Tibial nerve (tissue), 4 donors: Measurements from ENCODE around the gene CWF19L2. TPM values are rescaled to one million over a fixed set of nuclear protein-coding genes. Genes with fewer than 3 reads are reported as not detected.

Source experiments
- DNase-seq, 2 donors: peaks; one replicate each; pipeline ENCODE4 v3.0.0-alpha.2; 2019; ENCODE audit warnings: low spot score in 2 of 2
- H3K27ac ChIP-seq, 4 donors: fragments of 200-600 bp; sonication (generic) in 3 of 4; one replicate each; pipeline ENCODE4 v1.5.1; 2017 to 2019; ENCODE audit warnings: mild to moderate bottlenecking in 1 of 4
- H3K27me3 ChIP-seq, 2 donors: fragments of 200-600 bp; sonication (generic) in 1 of 2; one replicate each; pipeline versions ENCODE4 v1.5.1 to v1.6.0; 2017 to 2019
- H3K36me3 ChIP-seq, 3 donors: fragments of 200-600 bp; sonication (generic); one replicate each; pipeline ENCODE4 v1.5.1; 2018 to 2019
- H3K4me1 ChIP-seq, 4 donors: fragments of 200-600 bp; sonication (generic) in 3 of 4; one replicate each; pipeline ENCODE4 v1.5.1; 2017 to 2019
- H3K4me3 ChIP-seq, 4 donors: fragments of 200-600 bp; sonication (generic) in 3 of 4; one replicate each; pipeline ENCODE4 v1.5.1; 2017 to 2019; ENCODE audit warnings: mild to moderate bottlenecking in 1 of 4, moderate library complexity in 1 of 4
- H3K9me3 ChIP-seq, 4 donors: fragments of 200-600 bp; sonication (generic) in 3 of 4; one replicate each; pipeline ENCODE4 v1.5.1; 2017 to 2019
- EP300 ChIP-seq, 2 donors: sonication (generic); formaldehyde crosslinking; IDR thresholded peaks; one replicate each; pipeline ENCODE4 v1.6.1; 2017; ENCODE audit warnings: antibody characterized with exemption in 2 of 2, mild to moderate bottlenecking in 1 of 2
- POLR2A ChIP-seq, 2 donors: fragments of 450-650 bp; IDR thresholded peaks; one replicate each; pipeline ENCODE4 v1.6.1; 2017; ENCODE audit warnings: antibody characterized with exemption in 2 of 2, mild to moderate bottlenecking in 2 of 2, moderate library complexity in 2 of 2
- WGBS, 2 donors: methylation state at CpG; one replicate each; pipeline ENCODE4 v1.1.5; 2018; 5-methylcytosine and 5-hydroxymethylcytosine counted together
- total RNA-seq, 4 donors: library from RNA; depleted of rRNA; stranded (reverse); fragments of >200 nt; gene quantifications; one replicate each; pipeline ENCODE4 v1.1.0, GENCODE V29; 2016
- TF ChIP-seq, protein P1 (sequence below), 5 experiments: fragments of 200-600 bp in 3 of 5; fragments of 450-650 bp in 2 of 5; sonication (generic) in 3 of 5; IDR thresholded peaks; one replicate each; pipeline ENCODE4 v1.5.1; 2016 to 2019; ENCODE audit warnings: antibody characterized with exemption in 5 of 5, mild to moderate bottlenecking in 3 of 5, moderate library complexity in 2 of 5

Gene CWF19L2
- total RNA-seq, 4 donors from 2014 or later = 28.0 to 40.5 (median 32.5) TPM

DNA sequence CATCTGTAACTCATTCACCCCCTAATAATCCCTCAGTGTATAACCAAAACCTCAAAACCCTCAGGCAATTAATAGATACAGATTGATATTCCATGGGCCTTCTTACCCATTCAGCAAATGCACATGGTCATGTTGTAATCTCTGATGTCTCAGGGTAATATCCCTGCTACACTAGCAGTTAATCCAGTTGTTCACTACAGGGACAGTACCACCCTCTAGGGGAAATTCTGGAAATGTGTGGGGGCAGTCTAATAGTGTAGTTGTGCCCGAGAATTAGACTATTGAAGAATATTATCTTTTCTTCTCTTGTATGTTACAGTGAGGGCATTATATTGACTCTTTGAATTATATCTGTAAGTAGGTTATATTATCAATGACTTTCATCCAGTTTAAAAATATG is 175.4 kb downstream of the CWF19L2 start:
- H3K27me3 ChIP-seq = no peaks in the 10 kb centered on the region
- no peak overlapping the region for H3K27ac ChIP-seq
- no peak overlapping the region for H3K4me3 ChIP-seq
- 82 to 90% methylated on average over 1 of the region's 1 CpG for WGBS, 2 donors
- TF ChIP-seq, protein P1, sequence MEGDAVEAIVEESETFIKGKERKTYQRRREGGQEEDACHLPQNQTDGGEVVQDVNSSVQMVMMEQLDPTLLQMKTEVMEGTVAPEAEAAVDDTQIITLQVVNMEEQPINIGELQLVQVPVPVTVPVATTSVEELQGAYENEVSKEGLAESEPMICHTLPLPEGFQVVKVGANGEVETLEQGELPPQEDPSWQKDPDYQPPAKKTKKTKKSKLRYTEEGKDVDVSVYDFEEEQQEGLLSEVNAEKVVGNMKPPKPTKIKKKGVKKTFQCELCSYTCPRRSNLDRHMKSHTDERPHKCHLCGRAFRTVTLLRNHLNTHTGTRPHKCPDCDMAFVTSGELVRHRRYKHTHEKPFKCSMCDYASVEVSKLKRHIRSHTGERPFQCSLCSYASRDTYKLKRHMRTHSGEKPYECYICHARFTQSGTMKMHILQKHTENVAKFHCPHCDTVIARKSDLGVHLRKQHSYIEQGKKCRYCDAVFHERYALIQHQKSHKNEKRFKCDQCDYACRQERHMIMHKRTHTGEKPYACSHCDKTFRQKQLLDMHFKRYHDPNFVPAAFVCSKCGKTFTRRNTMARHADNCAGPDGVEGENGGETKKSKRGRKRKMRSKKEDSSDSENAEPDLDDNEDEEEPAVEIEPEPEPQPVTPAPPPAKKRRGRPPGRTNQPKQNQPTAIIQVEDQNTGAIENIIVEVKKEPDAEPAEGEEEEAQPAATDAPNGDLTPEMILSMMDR (IDR thresholded peaks at IDR 0.05) = no peak
- TF ChIP-seq EP300 (IDR thresholded peaks at IDR 0.05) = no peak
- no peak for TF ChIP-seq POLR2A (IDR thresholded peaks at IDR 0.05)
- no peaks in the 10 kb centered on the region for H3K4me1 ChIP-seq
- H3K36me3 ChIP-seq = no peaks in the 10 kb centered on the region
- DNase-seq = no peak
- peaks cover 0 to 20% (median 0%) of the 10 kb centered on the region in 4 donors for H3K9me3 ChIP-seq

Other genes with a start within 250 kb of the CWF19L2 start
- gene ALKBH8, start 107.9 kb upstream of the CWF19L2 start, total RNA-seq = 1 to 10 TPM; 3.6 to 6.3 (median 5.5) TPM
- gene ELMOD1, start 133.3 kb upstream of the CWF19L2 start, total RNA-seq = 1 to 10 TPM in 2 of 4 donors, under 1 TPM in 2; 0.30 to 1.2 (median 0.85) TPM